Smooth muscle cell of the brain vasculature (primary cell): ENCODE measurements around the gene B3GALNT1.

Experiments used
- DNase-seq: peaks from one replicate; pipeline ENCODE4 v3.0.0-alpha.2; 2012; ENCODE audit warnings: low read depth, low spot score

B3GALNT1 gene

GRCh38 chr3:161104561-161105551, at the start of gene B3GALNT1:
Gene B3GALNT1, minus strand, starts transcription at chr3:161105349. Its CDS starts 18,595 bp downstream, at chr3:161086754.
- DNase-seq: no peak

GRCh38 chr3:161153480-161153879, 48.3 kb upstream of the B3GALNT1 start:
- DNase-seq: no peak

GRCh38 chr3:161150001-161150525, 44.9 kb upstream of the B3GALNT1 start:
- DNase-seq: no peak

GRCh38 chr3:161149529-161149928, 44.4 kb upstream of the B3GALNT1 start:
- DNase-seq: no peak

GRCh38 chr3:161148832-161149475, 43.8 kb upstream of the B3GALNT1 start:
- DNase-seq: no peak

- no peak for DNase-seq
Measured at GRCh38 chr3:161142486-161142885, 37.3 kb upstream of the B3GALNT1 start.

- DNase-seq: no peak
Measured at GRCh38 chr3:161139686-161140085, 34.5 kb upstream of the B3GALNT1 start.

GRCh38 chr3:161137260-161137659, 32.1 kb upstream of the B3GALNT1 start:
- DNase-seq: no peak

GRCh38 chr3:161132391-161132790, 27.2 kb upstream of the B3GALNT1 start:
- DNase-seq: no peak

- no peak for DNase-seq
Measured at GRCh38 chr3:161126495-161126894, 21.3 kb upstream of the B3GALNT1 start.

GRCh38 chr3:161117646-161118045, 12.5 kb upstream of the B3GALNT1 start:
- DNase-seq: no peak

GRCh38 chr3:161108840-161109239, 3.7 kb upstream of the B3GALNT1 start:
- DNase-seq: no peak

GRCh38 chr3:161107311-161107710, 2.2 kb upstream of the B3GALNT1 start:
- no peak for DNase-seq

GRCh38 chr3:161103776-161104385, 1.3 kb downstream of the B3GALNT1 start:
- no peak for DNase-seq

- no peak for DNase-seq
Measured at GRCh38 chr3:161101609-161102008, 3.5 kb downstream of the B3GALNT1 start.

- no peak for DNase-seq
Measured at GRCh38 chr3:161100994-161101393, 4.2 kb downstream of the B3GALNT1 start.

- DNase-seq: no peak
Measured at GRCh38 chr3:161096771-161097367, 8.3 kb downstream of the B3GALNT1 start.

GRCh38 chr3:161093895-161094294, 11.3 kb downstream of the B3GALNT1 start:
- no peak for DNase-seq

GRCh38 chr3:161084277-161084676, 20.9 kb downstream of the B3GALNT1 start:
- DNase-seq: no peak

GRCh38 chr3:161083131-161083530, 22.0 kb downstream of the B3GALNT1 start:
- no peak for DNase-seq

GRCh38 chr3:161082063-161082462, 23.1 kb downstream of the B3GALNT1 start:
- DNase-seq: no peak

- no peak for DNase-seq
Measured at GRCh38 chr3:161081633-161082032, 23.5 kb downstream of the B3GALNT1 start.
